GM11168 (cell line): ENCODE data around the gene RELN.

Experiments
- in situ Hi-C: fragments of 300-500 bp; cut with MboI; formaldehyde crosslinking; loops from one replicate; pipeline ENCODE4 v1.12.0; 2022; ENCODE audit warnings: low sequenced_read_pairs; ENCODE audit not compliant: unreplicated experiment

Gene RELN

GRCh38 chr7:103605640-103606039 is 383.8 kb downstream of the RELN start:
- in situ Hi-C loops = no loop called here

GRCh38 chr7:103598326-103598905 is 391.0 kb downstream of the RELN start:
- in situ Hi-C loops = loop anchor here (25.0 kb wide), 1 partner anchor 564 kb away; no protein-coding TSS in a partner anchor

GRCh38 chr7:103597606-103598005 is 391.9 kb downstream of the RELN start:
- in situ Hi-C loops = loop anchor here (25.0 kb wide), 1 partner anchor 565 kb away; no protein-coding TSS in a partner anchor

GRCh38 chr7:103594186-103594585 is 395.3 kb downstream of the RELN start:
- in situ Hi-C loops = loop anchor here (25.0 kb wide), 1 partner anchor 568 kb away; no protein-coding TSS in a partner anchor

- in situ Hi-C loops = loop anchor here (25.0 kb wide), 1 partner anchor 569 kb away; no protein-coding TSS in a partner anchor
Measured at GRCh38 chr7:103593691-103594090, 395.8 kb downstream of the RELN start.

- in situ Hi-C loops = loop anchor here (25.0 kb wide), 1 partner anchor 569 kb away; no protein-coding TSS in a partner anchor
Measured at GRCh38 chr7:103592844-103593243, 396.6 kb downstream of the RELN start.

- in situ Hi-C loops = loop anchor here (25.0 kb wide), 1 partner anchor 570 kb away; no protein-coding TSS in a partner anchor
Measured at GRCh38 chr7:103592187-103592586, 397.3 kb downstream of the RELN start.

- in situ Hi-C loops = loop anchor here (25.0 kb wide), 1 partner anchor 582 kb away; no protein-coding TSS in a partner anchor
Measured at GRCh38 chr7:103580031-103580430, 409.4 kb downstream of the RELN start.

GRCh38 chr7:103577059-103577458 is 412.4 kb downstream of the RELN start:
- in situ Hi-C loops = loop anchor here (25.0 kb wide), 1 partner anchor 585 kb away; no protein-coding TSS in a partner anchor

GRCh38 chr7:103576641-103577040 is 412.8 kb downstream of the RELN start:
- in situ Hi-C loops = loop anchor here (25.0 kb wide), 1 partner anchor 586 kb away; no protein-coding TSS in a partner anchor

- in situ Hi-C loops = no loop called here
Measured at GRCh38 chr7:103574576-103574975, 414.9 kb downstream of the RELN start.

GRCh38 chr7:103573479-103574058 is 415.9 kb downstream of the RELN start:
- in situ Hi-C loops = no loop called here

GRCh38 chr7:103571586-103571985 is 417.9 kb downstream of the RELN start:
- in situ Hi-C loops = no loop called here

- in situ Hi-C loops = no loop called here
Measured at GRCh38 chr7:103569621-103570305, 419.7 kb downstream of the RELN start.

- in situ Hi-C loops = no loop called here
Measured at GRCh38 chr7:103564416-103564815, 425.0 kb downstream of the RELN start.

- in situ Hi-C loops = no loop called here
Measured at GRCh38 chr7:103560136-103560535, 429.3 kb downstream of the RELN start.

GRCh38 chr7:103551016-103551415 is 438.4 kb downstream of the RELN start:
- in situ Hi-C loops = no loop called here

- in situ Hi-C loops = no loop called here
Measured at GRCh38 chr7:103549786-103550185, 439.7 kb downstream of the RELN start.

GRCh38 chr7:103547451-103548284 is 441.8 kb downstream of the RELN start:
- in situ Hi-C loops = no loop called here

GRCh38 chr7:103542470-103542869 is 447.0 kb downstream of the RELN start:
- in situ Hi-C loops = no loop called here
